ENCODE measurements around the gene PUDP. TPM values are rescaled to one million over a fixed set of nuclear protein-coding genes. Genes with fewer than 3 reads are reported as not detected.

Gene PUDP
- total RNA-seq, 2 donors from 2014 or later: 17.2 to 27.0 TPM

DNA sequence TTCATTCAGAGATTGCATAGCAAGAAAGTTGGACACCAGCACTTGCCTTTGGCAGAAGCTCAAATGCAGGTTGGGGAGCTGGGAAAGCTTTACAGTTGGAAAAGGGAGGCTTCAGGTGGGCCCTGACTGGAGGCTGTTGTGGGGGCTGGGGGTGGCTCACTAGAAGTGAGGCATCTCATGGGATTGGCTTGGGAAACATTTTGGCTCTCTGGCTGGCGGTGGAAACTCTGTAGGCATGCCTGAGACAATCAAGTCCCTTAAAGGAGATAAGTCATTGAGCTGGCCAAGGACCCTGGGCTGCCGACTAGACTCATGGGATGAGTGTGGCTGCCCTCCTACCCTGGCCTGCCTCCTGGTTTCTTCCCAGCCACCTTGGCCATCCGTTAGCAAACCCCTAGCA, 31.9 kb downstream of the PUDP start:
- Histone ChIP-seq H3K4me3 (no peak overlapping the region), H3K36me3 (no peaks in the 10 kb centered on the region), H3K4me1 (peaks cover 0 to 18% of the 10 kb centered on the region in 2 donors), H3K27ac (no peak overlapping the region), H3K27me3 (no peaks in the 10 kb centered on the region), H3K9me3 (no peaks in the 10 kb centered on the region)
- TF ChIP-seq, protein P1, sequence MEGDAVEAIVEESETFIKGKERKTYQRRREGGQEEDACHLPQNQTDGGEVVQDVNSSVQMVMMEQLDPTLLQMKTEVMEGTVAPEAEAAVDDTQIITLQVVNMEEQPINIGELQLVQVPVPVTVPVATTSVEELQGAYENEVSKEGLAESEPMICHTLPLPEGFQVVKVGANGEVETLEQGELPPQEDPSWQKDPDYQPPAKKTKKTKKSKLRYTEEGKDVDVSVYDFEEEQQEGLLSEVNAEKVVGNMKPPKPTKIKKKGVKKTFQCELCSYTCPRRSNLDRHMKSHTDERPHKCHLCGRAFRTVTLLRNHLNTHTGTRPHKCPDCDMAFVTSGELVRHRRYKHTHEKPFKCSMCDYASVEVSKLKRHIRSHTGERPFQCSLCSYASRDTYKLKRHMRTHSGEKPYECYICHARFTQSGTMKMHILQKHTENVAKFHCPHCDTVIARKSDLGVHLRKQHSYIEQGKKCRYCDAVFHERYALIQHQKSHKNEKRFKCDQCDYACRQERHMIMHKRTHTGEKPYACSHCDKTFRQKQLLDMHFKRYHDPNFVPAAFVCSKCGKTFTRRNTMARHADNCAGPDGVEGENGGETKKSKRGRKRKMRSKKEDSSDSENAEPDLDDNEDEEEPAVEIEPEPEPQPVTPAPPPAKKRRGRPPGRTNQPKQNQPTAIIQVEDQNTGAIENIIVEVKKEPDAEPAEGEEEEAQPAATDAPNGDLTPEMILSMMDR (IDR thresholded peaks at IDR 0.05): no peak
- DNase-seq (ENCODE audit: low spot score): no peak

DNA sequence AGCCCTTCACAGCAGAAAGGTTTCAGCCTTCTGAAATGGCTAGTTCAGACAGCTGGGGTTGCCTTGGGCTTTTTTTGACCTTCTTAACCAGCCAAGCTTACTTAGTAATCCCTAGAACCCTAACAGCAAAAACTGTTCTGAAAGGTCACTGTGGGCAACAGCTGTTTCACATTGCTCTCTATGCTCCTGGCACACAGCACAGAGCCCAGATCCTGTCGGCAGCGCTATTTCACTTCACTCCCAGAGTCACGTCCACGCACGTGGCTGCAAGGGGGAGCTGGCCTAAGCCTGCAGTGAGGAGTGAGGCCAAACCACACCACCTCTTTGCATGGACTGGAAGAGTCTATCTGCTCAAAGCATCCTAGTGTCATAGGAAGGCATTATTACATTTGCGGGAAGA, 32.4 kb downstream of the PUDP start:
- DNase-seq (ENCODE audit: low spot score): no peak
- TF ChIP-seq, protein P1 (IDR thresholded peaks at IDR 0.05): no peak
- Histone ChIP-seq H3K4me3 (no peak overlapping the region), H3K4me1 (peaks cover 0 to 13% of the 10 kb centered on the region in 2 donors), H3K9me3 (no peaks in the 10 kb centered on the region), H3K27me3 (no peaks in the 10 kb centered on the region), H3K36me3 (no peaks in the 10 kb centered on the region), H3K27ac (no peak overlapping the region)

DNA sequence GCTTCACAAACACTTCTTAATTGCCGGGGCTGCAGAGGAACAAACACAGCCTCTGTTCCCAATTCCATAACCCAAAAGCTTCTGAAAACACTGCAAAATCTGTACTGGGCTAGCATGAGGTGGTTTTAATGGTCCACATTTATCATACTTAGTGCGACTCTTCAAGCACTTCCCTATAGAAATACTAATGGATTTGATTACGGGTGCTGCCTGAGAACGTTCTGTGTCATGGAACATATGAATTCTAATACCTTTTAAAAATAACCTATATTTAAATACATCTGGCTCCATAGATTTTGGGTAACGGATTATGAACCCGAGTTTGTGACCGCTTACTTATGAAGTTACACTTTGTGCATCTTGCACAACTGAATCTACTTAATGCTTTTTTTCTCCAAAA, 35.9 kb downstream of the PUDP start:
- TF ChIP-seq, protein P1 (IDR thresholded peaks at IDR 0.05): no peak
- DNase-seq (ENCODE audit: low spot score): no peak
- no peaks in the 10 kb centered on the region for H3K9me3 ChIP-seq
- no peak overlapping the region for H3K27ac ChIP-seq
- no peaks in the 10 kb centered on the region for H3K36me3 ChIP-seq
- no peak overlapping the region for H3K4me3 ChIP-seq
- H3K27me3 ChIP-seq: no peaks in the 10 kb centered on the region
- peaks cover 0 to 24% of the 10 kb centered on the region in 2 donors for H3K4me1 ChIP-seq

DNA sequence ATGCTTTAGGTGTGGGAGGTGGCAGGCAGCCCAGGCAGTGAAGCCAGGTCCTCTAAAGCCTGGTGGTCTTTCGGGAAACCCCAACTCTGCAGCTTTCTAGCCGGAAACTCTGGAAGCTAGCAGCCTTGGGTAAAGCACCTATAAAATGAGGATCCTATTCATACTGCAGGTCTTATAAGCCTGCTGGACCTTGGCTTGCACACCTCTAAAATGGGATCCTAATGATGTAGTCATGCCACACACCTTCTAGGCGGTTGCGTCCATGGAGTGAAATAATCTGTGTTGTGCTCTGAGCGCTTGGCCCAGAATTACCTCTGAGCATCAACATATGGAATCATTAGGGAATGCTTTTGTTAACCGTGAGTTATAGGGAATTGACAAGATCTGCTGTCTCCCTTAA, 36.4 kb downstream of the PUDP start:
- Histone ChIP-seq H3K9me3 (no peaks in the 10 kb centered on the region), H3K4me3 (no peak overlapping the region), H3K27me3 (no peaks in the 10 kb centered on the region), H3K4me1 (peaks cover 0 to 24% of the 10 kb centered on the region in 2 donors), H3K36me3 (no peaks in the 10 kb centered on the region), H3K27ac (no peak overlapping the region)
- TF ChIP-seq, protein P1 (IDR thresholded peaks at IDR 0.05): no peak
- no peak for DNase-seq (ENCODE audit: low spot score)

DNA sequence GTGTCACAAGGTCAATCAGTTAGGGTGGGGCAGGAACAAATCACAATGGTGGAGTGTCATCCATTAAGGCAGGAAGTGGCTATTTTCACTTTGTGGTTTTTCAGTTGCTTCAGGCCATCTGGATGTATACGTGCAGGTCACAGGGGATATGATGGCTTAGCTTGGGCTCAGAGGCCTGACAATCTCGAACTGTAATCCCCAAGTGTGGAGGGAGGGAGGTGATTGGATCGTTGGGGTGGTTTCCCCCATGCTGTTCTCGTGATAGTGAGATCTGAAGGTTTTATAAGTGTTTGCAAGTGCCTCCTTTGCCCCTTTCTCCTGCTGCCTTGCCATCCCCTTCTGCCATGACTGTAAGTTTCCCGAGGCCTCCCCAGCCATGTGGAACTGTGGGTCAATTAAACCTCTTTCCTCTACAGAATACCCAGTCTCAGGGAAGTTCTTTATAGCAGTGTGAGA, 37.1 kb downstream of the PUDP start:
- no peak for DNase-seq (ENCODE audit: low spot score)
- Histone ChIP-seq H3K36me3 (no peaks in the 10 kb centered on the region), H3K4me3 (no peak overlapping the region), H3K27me3 (no peaks in the 10 kb centered on the region), H3K4me1 (peaks cover 0 to 22% of the 10 kb centered on the region in 2 donors), H3K9me3 (no peaks in the 10 kb centered on the region), H3K27ac (no peak overlapping the region)
- TF ChIP-seq, protein P1 (IDR thresholded peaks at IDR 0.05): no peak
